H1 (cell line): ENCODE results near the gene RPL7L1. TPM values are rescaled to one million over a fixed set of nuclear protein-coding genes. Genes with fewer than 3 reads are reported as not detected.

Experiments
- ASH2L ChIP-seq: fragments of 200-600, 300-600 bp; sonication (generic); IDR thresholded peaks from one replicate; pipeline ENCODE4 v1.7.1; 2017; ENCODE audit warnings: low read length
- BCL11A ChIP-seq, 2 experiments: IDR thresholded peaks; one replicate each; pipeline ENCODE4 v1.6.1; 2011; ENCODE audit warnings: low read depth in 2 of 2, low read length in 2 of 2, mild to moderate bottlenecking in 2 of 2
- CBX8 ChIP-seq: fragments of 300-800, 300-1000 bp; sonication (generic); IDR thresholded peaks from 2 replicates; pipeline ENCODE4 v1.7.1; 2016; ENCODE audit warnings: low read depth, low read length, borderline replicate concordance
- CTBP2 ChIP-seq: IDR thresholded peaks from 2 replicates; pipeline ENCODE4 v1.7.0; 2011; ENCODE audit warnings: borderline replicate concordance, mild to moderate bottlenecking, moderate library complexity, mixed read lengths, low read length; ENCODE audit not compliant: insufficient read depth, insufficient read length
- CTCF ChIP-seq, 3 experiments: IDR thresholded peaks; 1 replicate in 2 of 3; 2 replicates in 1 of 3; pipeline versions ENCODE4 v1.5.1 to v1.6.1; 2011; ENCODE audit warnings: low read length in 3 of 3, mild to moderate bottlenecking in 3 of 3, inconsistent platforms in 2 of 3, low read depth in 1 of 3, moderate library complexity in 1 of 3; ENCODE audit not compliant: insufficient read depth in 1 of 3; ENCODE audit errors: control extremely low read depth in 1 of 3
- JUN ChIP-seq: IDR thresholded peaks from 2 replicates; pipeline ENCODE4 v1.6.1; 2011; ENCODE audit warnings: low read depth, mild to moderate bottlenecking, improper control_type of control experiment, low read length
- POU5F1 ChIP-seq: IDR thresholded peaks from 2 replicates; pipeline ENCODE4 v1.6.1; 2011; ENCODE audit warnings: low read depth, mild to moderate bottlenecking, low read length, moderate library complexity
- RAD21 ChIP-seq, 2 experiments: IDR thresholded peaks in 1 of 2; conservative IDR thresholded peaks in 1 of 2; 2 replicates each; pipeline ENCODE4 v1.6.1; 2011; ENCODE audit warnings: low read depth in 2 of 2, low read length in 2 of 2, improper control_type of control experiment in 1 of 2, inconsistent platforms in 1 of 2, mild to moderate bottlenecking in 1 of 2, moderate library complexity in 1 of 2
- RXRA ChIP-seq: IDR thresholded peaks from 2 replicates; pipeline ENCODE4 v1.6.1; 2011; ENCODE audit warnings: low read depth, mild to moderate bottlenecking, low read length, moderate library complexity; ENCODE audit not compliant: insufficient read depth
- SIRT6 ChIP-seq: IDR thresholded peaks from one replicate; pipeline ENCODE4 v1.7.1; 2012; ENCODE audit warnings: low read length, inconsistent platforms
- TAF1 ChIP-seq: IDR thresholded peaks from 2 replicates; pipeline ENCODE4 v1.6.1; 2011; ENCODE audit warnings: mild to moderate bottlenecking, low read depth, low read length
- polyA plus RNA-seq, 7 experiments: library from polyadenylated mRNA; depleted of rRNA in 3 of 7; stranded (reverse) in 5 of 7; unstranded in 2 of 7; fragments of >200 nt in 5 of 7; fragments of 200-250 nt in 2 of 7; gene quantifications; 1 replicate in 5 of 7; 2 replicates in 1 of 7; 4 replicates in 1 of 7; pipeline versions ENCODE4 v1.2.1 to v1.2.3, GENCODE V29; 2011 to 2013; ENCODE audit warnings: missing spikeins in 2 of 7, mixed read lengths in 2 of 7
- total RNA-seq: library from RNA; stranded (reverse); fragmentation: NEBNext Ultra II Directional; extraction: Animal tissue kit (Norgen Biotek cat#: 25700); gene quantifications from 2 replicates; pipeline ENCODE4 v1.2.1, GENCODE V29; 2021

Gene RPL7L1
- total and polyA plus RNA-seq, 2 of the 8 experiments (the other 6 are each of a cell fraction or from before 2014, with no cell fraction given): 31.0 to 117 TPM

- TF ChIP-seq CTBP2: no peak
- peak; percentile 52 to 88 (median 86) for TF ChIP-seq CTCF (IDR thresholded peaks at IDR 0.05; ENCODE audit: control extremely low read depth in 1 of 3, insufficient read depth in 1 of 3, low read depth in 1 of 3, low read length in 3 of 3)
- 0 out of 2 replicates have a peak, but pooled peaks have one; percentile 53 for TF ChIP-seq RXRA
- no peak for TF ChIP-seq POU5F1
- peak; percentile 96 for TF ChIP-seq RAD21 (IDR thresholded peaks at IDR 0.05 in 1 of 2, conservative IDR thresholded peaks at IDR 0.05 in 1 of 2; ENCODE audit: low read depth in 2 of 2, low read length in 2 of 2)
- TF ChIP-seq TAF1: 0 out of 2 replicates have a peak, but pooled peaks have one; percentile 22
- no peak for TF ChIP-seq CBX8
- no peak for TF ChIP-seq BCL11A (IDR thresholded peaks at IDR 0.05; ENCODE audit: low read depth in 2 of 2, low read length in 2 of 2)
- no peak for TF ChIP-seq SIRT6
- no peak for TF ChIP-seq JUN
- TF ChIP-seq ASH2L: no peak
- TF ChIP-seq, all 59 proteins: peak for 5
These were observed 22.1 kb downstream of the RPL7L1 start (continued) for GRCh38 chr6:42901538-42901957.
